ENCODE results near the gene SRGN.

The SRGN gene

DNA sequence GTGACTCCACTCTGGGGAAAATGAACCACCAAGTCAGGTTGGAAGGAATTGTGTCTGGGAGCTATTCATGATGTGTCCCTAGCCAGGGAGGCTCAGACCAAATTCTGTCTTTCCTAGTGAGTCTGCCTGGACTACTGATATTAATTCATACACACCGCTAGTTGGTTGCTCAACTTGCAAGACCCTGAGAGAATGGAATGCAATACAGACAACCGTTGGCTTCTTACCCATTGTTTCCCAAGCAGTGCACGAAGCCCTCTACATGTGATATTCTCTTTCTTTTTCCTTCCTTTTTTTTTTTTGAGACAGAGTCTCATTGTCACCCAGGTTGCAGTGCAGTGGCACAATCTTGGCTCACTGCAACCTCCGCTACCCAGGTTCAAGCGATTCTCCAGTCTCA, 19.4 kb upstream of the SRGN start:
- Histone ChIP-seq H3K4me3 (ENCODE audit: low read depth, low read length) (no peak overlapping the region), H3K27ac (ENCODE audit: low read depth, low read length) (no peak overlapping the region), H3K27me3 (ENCODE audit: insufficient read depth, low read length) (no peaks in the 10 kb centered on the region), H2BK12ac (ENCODE audit: low read length) (no peak overlapping the region), H3K79me1 (ENCODE audit: low read length) (no peaks in the 10 kb centered on the region), H2BK120ac (ENCODE audit: insufficient read depth, low read length, poor library complexity) (no peak overlapping the region), H4K8ac (ENCODE audit: low read depth, low read length) (no peak overlapping the region), H3K4me2 (ENCODE audit: low read length) (no peak overlapping the region), H4K91ac (ENCODE audit: low read depth, low read length) (no peak overlapping the region), H3K14ac (ENCODE audit: low read length) (no peak overlapping the region), H2AK5ac (ENCODE audit: low read length) (no peak overlapping the region), H3K18ac (ENCODE audit: low read length) (no peak overlapping the region), H2AFZ (ENCODE audit: insufficient read depth, low read length, poor library complexity) (no peak overlapping the region), H3K9ac (ENCODE audit: low read length) (no peak overlapping the region), H3K23ac (ENCODE audit: low read length) (no peak overlapping the region), H2BK5ac (ENCODE audit: low read depth, low read length, poor library complexity) (no peak overlapping the region), H3K4me1 (ENCODE audit: control insufficient read depth in 1 of 2, insufficient read depth in 2 of 2, low read length in 2 of 2) (peaks cover 0 to 3% of the 10 kb centered on the region in 2 experiments), H3K4ac (ENCODE audit: low read depth, low read length) (no peak overlapping the region), H3K9me3 (ENCODE audit: insufficient read depth, low read depth, low read length) (no peaks in the 10 kb centered on the region), H3K36me3 (ENCODE audit: control insufficient read depth in 1 of 2, insufficient read depth in 2 of 2, low read length in 2 of 2) (no peaks in the 10 kb centered on the region), H4K12ac (ENCODE audit: low read depth, low read length) (no peak overlapping the region), H3K79me2 (ENCODE audit: control insufficient read depth, insufficient read depth, low read length, poor library complexity) (no peaks in the 10 kb centered on the region)
- WGBS (ENCODE audit: extremely low coverage, insufficient coverage, insufficient read length): no CpG with 5 or more reads among the region's 5 CpGs
- no peak for DNase-seq

DNA sequence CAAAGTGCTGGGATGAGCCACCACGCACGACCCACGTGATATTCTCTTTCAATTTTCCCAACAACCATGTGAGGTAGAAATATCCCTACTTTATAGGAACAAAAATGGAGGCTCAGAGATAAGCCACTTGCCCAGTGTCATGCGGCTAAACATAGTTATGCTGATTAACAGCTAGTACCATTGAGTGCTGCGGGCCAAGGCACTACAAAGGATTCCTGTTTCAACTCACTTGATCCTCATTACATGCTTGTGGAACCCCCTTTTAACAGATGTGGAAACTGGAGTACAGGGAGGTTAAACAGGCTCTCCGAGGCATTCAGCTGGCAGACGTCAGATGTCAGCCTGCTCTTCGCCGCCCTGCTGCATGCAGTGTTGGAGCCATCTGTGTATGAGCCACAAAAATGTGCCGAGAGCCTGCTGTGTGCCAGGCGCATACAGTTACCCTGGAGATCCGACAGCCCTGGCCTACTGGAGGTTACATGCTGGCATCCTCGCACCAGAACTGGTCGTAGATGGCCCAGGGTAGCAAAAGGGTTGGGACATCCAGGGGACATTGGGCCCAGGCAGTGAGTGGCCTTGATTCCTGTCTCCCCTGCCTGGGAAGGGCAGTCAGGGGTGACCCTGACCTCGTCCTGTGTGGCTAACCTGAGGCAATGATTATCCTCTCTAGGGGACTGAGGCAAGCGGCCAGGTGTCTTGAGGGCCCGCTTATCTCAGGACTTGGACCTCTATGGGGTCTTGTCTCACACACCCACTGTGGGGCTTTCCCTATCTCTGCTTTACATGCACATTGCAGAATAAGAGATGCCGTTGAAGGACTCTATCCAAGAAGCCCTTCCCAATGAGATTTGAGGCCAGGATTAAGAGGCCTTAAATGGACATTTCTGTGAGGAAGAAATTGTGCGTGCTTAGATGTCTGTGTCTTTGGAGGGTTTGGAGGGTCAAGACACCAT, 18.5 kb upstream of the SRGN start:
- H3K14ac ChIP-seq (ENCODE audit: low read length): no peak overlapping the region
- H3K27me3 ChIP-seq (ENCODE audit: insufficient read depth, low read length): no peaks in the 10 kb centered on the region
- no peak overlapping the region for H2BK12ac ChIP-seq (ENCODE audit: low read length)
- no peak overlapping the region for H3K4ac ChIP-seq (ENCODE audit: low read depth, low read length)
- H3K23ac ChIP-seq (ENCODE audit: low read length): no peak overlapping the region
- no peaks in the 10 kb centered on the region for H3K9me3 ChIP-seq (ENCODE audit: insufficient read depth, low read depth, low read length)
- no peak overlapping the region for H4K8ac ChIP-seq (ENCODE audit: low read depth, low read length)
- no peak overlapping the region for H3K27ac ChIP-seq (ENCODE audit: low read depth, low read length)
- no peaks in the 10 kb centered on the region for H3K79me1 ChIP-seq (ENCODE audit: low read length)
- no peak overlapping the region for H4K12ac ChIP-seq (ENCODE audit: low read depth, low read length)
- H2BK120ac ChIP-seq (ENCODE audit: insufficient read depth, low read length, poor library complexity): no peak overlapping the region
- no peak overlapping the region for H3K18ac ChIP-seq (ENCODE audit: low read length)
- no peak overlapping the region for H3K4me2 ChIP-seq (ENCODE audit: low read length)
- no CpG with 5 or more reads among the region's 19 CpGs for WGBS (ENCODE audit: extremely low coverage, insufficient coverage, insufficient read length)
- H2AK5ac ChIP-seq (ENCODE audit: low read length): no peak overlapping the region
- H3K4me1 ChIP-seq (ENCODE audit: control insufficient read depth in 1 of 2, insufficient read depth in 2 of 2, low read length in 2 of 2): peaks cover 0 to 3% of the 10 kb centered on the region in 2 experiments
- H3K9ac ChIP-seq (ENCODE audit: low read length): no peak overlapping the region
- no peaks in the 10 kb centered on the region for H3K36me3 ChIP-seq (ENCODE audit: control insufficient read depth in 1 of 2, insufficient read depth in 2 of 2, low read length in 2 of 2)
- no peaks in the 10 kb centered on the region for H3K79me2 ChIP-seq (ENCODE audit: control insufficient read depth, insufficient read depth, low read length, poor library complexity)
- H4K91ac ChIP-seq (ENCODE audit: low read depth, low read length): no peak overlapping the region
- no peak overlapping the region for H2AFZ ChIP-seq (ENCODE audit: insufficient read depth, low read length, poor library complexity)
- no peak for DNase-seq
- H2BK5ac ChIP-seq (ENCODE audit: low read depth, low read length, poor library complexity): no peak overlapping the region
- no peak overlapping the region for H3K4me3 ChIP-seq (ENCODE audit: low read depth, low read length)

- WGBS (ENCODE audit: extremely low coverage, insufficient coverage, insufficient read length): no CpG with 5 or more reads among the region's 4 CpGs
- no peak overlapping the region for H3K9ac ChIP-seq (ENCODE audit: low read length)
- H3K4me1 ChIP-seq (ENCODE audit: control insufficient read depth in 1 of 2, insufficient read depth in 2 of 2, low read length in 2 of 2): peaks cover 0 to 3% of the 10 kb centered on the region in 2 experiments
- H3K4me3 ChIP-seq (ENCODE audit: low read depth, low read length): no peak overlapping the region
- no peaks in the 10 kb centered on the region for H3K79me2 ChIP-seq (ENCODE audit: control insufficient read depth, insufficient read depth, low read length, poor library complexity)
- H3K27me3 ChIP-seq (ENCODE audit: insufficient read depth, low read length): no peaks in the 10 kb centered on the region
- H3K36me3 ChIP-seq (ENCODE audit: control insufficient read depth in 1 of 2, insufficient read depth in 2 of 2, low read length in 2 of 2): no peaks in the 10 kb centered on the region
- H3K27ac ChIP-seq (ENCODE audit: low read depth, low read length): no peak overlapping the region
- no peak overlapping the region for H2BK120ac ChIP-seq (ENCODE audit: insufficient read depth, low read length, poor library complexity)
- H3K79me1 ChIP-seq (ENCODE audit: low read length): no peaks in the 10 kb centered on the region
- DNase-seq: no peak
- no peak overlapping the region for H3K18ac ChIP-seq (ENCODE audit: low read length)
- no peak overlapping the region for H3K4me2 ChIP-seq (ENCODE audit: low read length)
- H4K91ac ChIP-seq (ENCODE audit: low read depth, low read length): no peak overlapping the region
- no peak overlapping the region for H2BK12ac ChIP-seq (ENCODE audit: low read length)
- H2AFZ ChIP-seq (ENCODE audit: insufficient read depth, low read length, poor library complexity): no peak overlapping the region
- no peak overlapping the region for H2BK5ac ChIP-seq (ENCODE audit: low read depth, low read length, poor library complexity)
- H3K4ac ChIP-seq (ENCODE audit: low read depth, low read length): no peak overlapping the region
- no peak overlapping the region for H4K12ac ChIP-seq (ENCODE audit: low read depth, low read length)
- H4K8ac ChIP-seq (ENCODE audit: low read depth, low read length): no peak overlapping the region
- H3K14ac ChIP-seq (ENCODE audit: low read length): no peak overlapping the region
- no peak overlapping the region for H2AK5ac ChIP-seq (ENCODE audit: low read length)
- no peak overlapping the region for H3K23ac ChIP-seq (ENCODE audit: low read length)
- H3K9me3 ChIP-seq (ENCODE audit: insufficient read depth, low read depth, low read length): no peaks in the 10 kb centered on the region
These were observed 17.0 kb upstream of the SRGN start for GRCh38 chr10:69070951-69071350.

DNA sequence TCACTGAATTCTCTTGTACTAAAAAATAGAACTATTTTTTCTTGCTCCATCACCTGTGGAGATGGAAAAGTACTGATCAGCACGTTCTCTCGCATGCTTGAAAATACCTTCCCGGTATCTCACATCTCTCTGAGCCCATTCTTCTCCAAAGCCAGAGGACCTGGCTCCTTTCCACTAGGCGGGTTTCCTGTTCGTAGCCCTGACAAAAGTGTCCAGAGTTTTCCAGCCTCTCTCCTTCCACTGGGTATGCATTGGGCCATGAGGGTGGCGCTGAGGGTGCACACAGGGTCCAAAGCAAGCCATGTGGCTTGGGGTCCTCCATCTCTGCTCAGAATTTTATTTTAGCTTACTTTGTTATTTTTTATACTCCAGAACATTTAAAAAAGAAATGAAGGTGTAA, 16.3 kb upstream of the SRGN start:
- H3K4ac ChIP-seq (ENCODE audit: low read depth, low read length): no peak overlapping the region
- H3K27me3 ChIP-seq (ENCODE audit: insufficient read depth, low read length): no peaks in the 10 kb centered on the region
- H3K9ac ChIP-seq (ENCODE audit: low read length): no peak overlapping the region
- H2AFZ ChIP-seq (ENCODE audit: insufficient read depth, low read length, poor library complexity): no peak overlapping the region
- H3K14ac ChIP-seq (ENCODE audit: low read length): no peak overlapping the region
- no peak overlapping the region for H3K18ac ChIP-seq (ENCODE audit: low read length)
- H3K79me1 ChIP-seq (ENCODE audit: low read length): no peaks in the 10 kb centered on the region
- H3K36me3 ChIP-seq (ENCODE audit: control insufficient read depth in 1 of 2, insufficient read depth in 2 of 2, low read length in 2 of 2): no peaks in the 10 kb centered on the region
- H4K91ac ChIP-seq (ENCODE audit: low read depth, low read length): no peak overlapping the region
- H3K79me2 ChIP-seq (ENCODE audit: control insufficient read depth, insufficient read depth, low read length, poor library complexity): no peaks in the 10 kb centered on the region
- no peak for DNase-seq
- no peak overlapping the region for H3K4me2 ChIP-seq (ENCODE audit: low read length)
- no peak overlapping the region for H2BK120ac ChIP-seq (ENCODE audit: insufficient read depth, low read length, poor library complexity)
- no peak overlapping the region for H2BK12ac ChIP-seq (ENCODE audit: low read length)
- peaks cover 0 to 3% of the 10 kb centered on the region in 2 experiments for H3K4me1 ChIP-seq (ENCODE audit: control insufficient read depth in 1 of 2, insufficient read depth in 2 of 2, low read length in 2 of 2)
- no peak overlapping the region for H2AK5ac ChIP-seq (ENCODE audit: low read length)
- no peak overlapping the region for H4K8ac ChIP-seq (ENCODE audit: low read depth, low read length)
- H3K9me3 ChIP-seq (ENCODE audit: insufficient read depth, low read depth, low read length): no peaks in the 10 kb centered on the region
- no peak overlapping the region for H4K12ac ChIP-seq (ENCODE audit: low read depth, low read length)
- H3K23ac ChIP-seq (ENCODE audit: low read length): no peak overlapping the region
- no peak overlapping the region for H3K27ac ChIP-seq (ENCODE audit: low read depth, low read length)
- H3K4me3 ChIP-seq (ENCODE audit: low read depth, low read length): no peak overlapping the region
- no peak overlapping the region for H2BK5ac ChIP-seq (ENCODE audit: low read depth, low read length, poor library complexity)
- no CpG with 5 or more reads among the region's 6 CpGs for WGBS (ENCODE audit: extremely low coverage, insufficient coverage, insufficient read length)
